Astrocyte of the spinal cord (primary cell): ENCODE results near the gene HAO2.
"Not testable (repeated sequence)": the region's sequence is repeated elsewhere in the genome, so short reads cannot be mapped to it uniquely, and the experiment has no call there.

Experiments
- DNase-seq: peaks from one replicate; pipeline ENCODE4 v3.0.0; 2011; ENCODE audit warnings: low read depth, low spot score
- H3K4me3 ChIP-seq: 2 replicates; pipeline ENCODE4 v1.5.1; 2011; ENCODE audit warnings: low read depth, mild to moderate bottlenecking, low read length, moderate library complexity
- in situ Hi-C: cut with HindIII; loops from 2 replicates; pipeline ENCODE4 v1.10.0; 2017; ENCODE audit warnings: low sequenced_read_pairs
- TF ChIP-seq, protein P1 (sequence below): IDR thresholded peaks from 2 replicates; pipeline ENCODE4 v1.5.1; 2012; ENCODE audit warnings: low read depth, mild to moderate bottlenecking, low read length, inconsistent platforms

Gene HAO2

DNA sequence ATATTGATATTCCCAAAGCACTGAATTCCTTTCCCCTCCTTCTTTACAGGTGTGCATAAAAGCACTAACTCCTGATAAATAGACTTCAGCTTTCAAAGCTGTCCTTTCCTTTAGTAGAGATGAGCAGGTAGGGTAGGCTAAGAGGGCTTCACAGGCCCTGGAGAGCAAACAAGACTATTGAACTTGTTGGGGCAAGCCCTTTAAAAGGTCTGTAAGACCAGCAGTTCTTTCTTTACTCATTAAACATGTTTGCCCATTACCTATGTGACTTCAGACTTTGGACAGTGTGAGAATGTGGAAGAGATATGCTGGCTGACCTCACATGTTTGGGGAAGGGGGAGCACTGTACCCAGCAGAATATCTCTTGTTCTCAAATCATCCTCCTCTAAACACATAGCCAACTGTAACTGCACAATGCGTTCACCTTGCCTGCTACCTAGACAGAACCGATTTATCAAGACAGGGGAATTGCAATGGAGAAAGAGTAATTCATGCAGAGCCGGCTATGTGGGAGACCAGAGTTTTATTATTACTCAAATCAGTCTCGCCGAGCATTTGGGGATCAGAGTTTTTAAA lies 27.1 kb upstream of the HAO2 start:
- DNase-seq = no peak
- in situ Hi-C loops = no loop called here
- TF ChIP-seq, protein P1, sequence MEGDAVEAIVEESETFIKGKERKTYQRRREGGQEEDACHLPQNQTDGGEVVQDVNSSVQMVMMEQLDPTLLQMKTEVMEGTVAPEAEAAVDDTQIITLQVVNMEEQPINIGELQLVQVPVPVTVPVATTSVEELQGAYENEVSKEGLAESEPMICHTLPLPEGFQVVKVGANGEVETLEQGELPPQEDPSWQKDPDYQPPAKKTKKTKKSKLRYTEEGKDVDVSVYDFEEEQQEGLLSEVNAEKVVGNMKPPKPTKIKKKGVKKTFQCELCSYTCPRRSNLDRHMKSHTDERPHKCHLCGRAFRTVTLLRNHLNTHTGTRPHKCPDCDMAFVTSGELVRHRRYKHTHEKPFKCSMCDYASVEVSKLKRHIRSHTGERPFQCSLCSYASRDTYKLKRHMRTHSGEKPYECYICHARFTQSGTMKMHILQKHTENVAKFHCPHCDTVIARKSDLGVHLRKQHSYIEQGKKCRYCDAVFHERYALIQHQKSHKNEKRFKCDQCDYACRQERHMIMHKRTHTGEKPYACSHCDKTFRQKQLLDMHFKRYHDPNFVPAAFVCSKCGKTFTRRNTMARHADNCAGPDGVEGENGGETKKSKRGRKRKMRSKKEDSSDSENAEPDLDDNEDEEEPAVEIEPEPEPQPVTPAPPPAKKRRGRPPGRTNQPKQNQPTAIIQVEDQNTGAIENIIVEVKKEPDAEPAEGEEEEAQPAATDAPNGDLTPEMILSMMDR = no peak
- no peak overlapping the region for H3K4me3 ChIP-seq

DNA sequence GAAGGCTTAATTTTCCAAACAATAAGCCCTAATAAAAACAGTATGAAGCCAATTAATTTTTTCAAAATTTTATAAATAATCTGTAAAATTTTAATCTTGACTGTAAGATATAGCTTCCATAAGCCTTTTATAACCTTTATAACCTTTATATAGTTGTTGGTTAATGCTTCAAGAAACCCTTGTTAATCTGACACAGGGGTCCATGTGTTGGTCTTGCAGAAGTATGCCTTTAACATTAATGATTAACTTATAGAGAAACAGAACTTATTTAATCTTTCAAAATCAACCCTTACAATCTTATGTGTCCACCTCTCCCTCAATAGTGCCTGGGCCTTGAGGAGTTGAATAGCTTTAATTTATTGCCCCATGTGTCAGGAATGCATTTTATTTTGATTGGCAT lies 23.2 kb upstream of the HAO2 start:
- TF ChIP-seq, protein P1 = no peak
- DNase-seq = no peak
- H3K4me3 ChIP-seq = no peak overlapping the region
- in situ Hi-C loops = no loop called here

DNA sequence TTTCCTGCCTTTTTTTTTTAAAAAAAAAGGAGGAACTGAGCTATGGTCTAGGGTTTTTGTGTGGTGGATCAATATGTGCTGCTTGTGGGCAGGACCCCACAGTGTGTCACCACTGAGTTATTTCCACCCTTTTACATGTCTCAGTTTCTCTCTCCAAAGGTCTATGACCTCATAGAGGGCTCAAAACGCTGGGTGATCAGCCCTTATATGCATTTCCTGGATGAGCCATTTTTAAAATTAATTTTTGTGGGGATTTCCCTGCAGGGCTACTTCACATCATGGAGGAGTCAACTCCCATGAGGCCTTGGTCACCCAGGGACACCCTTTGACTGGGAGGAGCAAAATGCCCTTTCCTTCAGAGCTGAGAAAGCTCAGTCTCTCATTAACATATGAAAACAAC lies 20.7 kb upstream of the HAO2 start:
- in situ Hi-C loops = no loop called here

DNA sequence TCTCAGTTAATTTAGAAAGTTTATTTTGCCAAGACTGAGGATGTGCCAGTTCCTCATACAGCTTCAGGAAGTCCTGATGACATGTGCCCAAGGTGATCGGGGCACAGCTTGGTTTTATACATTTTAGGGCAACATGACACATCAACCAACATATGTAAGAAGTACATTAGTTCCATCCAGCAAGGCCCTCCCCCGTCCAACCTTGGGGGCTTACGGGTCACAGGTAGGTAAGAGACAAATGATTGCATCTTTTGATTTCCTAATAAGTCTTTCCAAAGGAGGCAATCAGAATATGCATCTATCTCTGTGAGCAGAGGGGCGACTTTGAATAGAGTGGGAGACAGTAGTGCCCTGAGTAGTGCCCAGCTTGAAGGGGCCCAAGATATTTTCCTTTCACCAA lies 19.6 kb upstream of the HAO2 start:
- TF ChIP-seq, protein P1 = no peak
- in situ Hi-C loops = no loop called here
- no peak for DNase-seq
- no peak overlapping the region for H3K4me3 ChIP-seq

More for the DNA sequence above, 20.7 kb upstream of the HAO2 start:
- DNase-seq = no peak
- no peak overlapping the region for H3K4me3 ChIP-seq
- TF ChIP-seq, protein P1 = no peak

DNA sequence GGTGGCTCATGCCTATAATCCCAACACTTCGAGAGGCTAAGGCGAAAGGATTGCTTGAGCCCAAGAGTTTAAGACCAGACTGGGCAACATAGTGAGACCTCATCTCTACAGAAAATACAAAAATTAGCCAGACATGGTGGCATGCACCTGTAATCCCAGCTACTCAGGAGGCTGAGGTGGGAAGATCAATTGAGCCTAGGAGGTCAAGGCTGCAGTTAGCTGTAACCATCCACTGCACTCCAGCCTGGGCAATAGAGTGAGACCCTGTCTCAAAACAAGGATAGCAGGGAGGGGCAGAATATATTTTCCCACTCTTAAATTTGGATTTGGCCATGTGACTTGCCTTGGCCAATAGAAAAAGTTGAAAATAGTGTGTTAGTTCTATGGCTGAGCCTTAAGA lies 17.7 kb upstream of the HAO2 start:
- H3K4me3 ChIP-seq, in situ Hi-C loops, DNase-seq: not testable (repeated sequence)

DNA sequence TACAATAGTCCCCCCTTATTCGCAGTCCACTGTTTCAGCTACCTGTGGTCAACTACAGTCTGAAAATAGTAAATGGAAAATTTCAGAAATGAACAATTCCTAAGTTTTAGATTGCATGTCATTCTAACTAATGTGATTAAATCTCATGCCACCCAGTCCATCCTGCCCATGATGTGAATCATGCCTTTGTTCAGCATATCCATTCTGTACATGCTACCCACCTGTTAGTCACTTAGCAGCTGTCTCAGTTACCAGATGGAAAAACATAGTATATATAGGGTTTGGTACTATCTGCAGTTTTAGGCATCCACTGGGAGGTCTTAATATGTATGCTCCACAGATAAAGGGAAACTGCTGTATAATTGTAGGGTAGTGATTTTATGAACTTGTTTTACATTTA lies 16.6 kb upstream of the HAO2 start:
- TF ChIP-seq, protein P1 = no peak
- no peak for DNase-seq
- in situ Hi-C loops = no loop called here
- H3K4me3 ChIP-seq = no peak overlapping the region

DNA sequence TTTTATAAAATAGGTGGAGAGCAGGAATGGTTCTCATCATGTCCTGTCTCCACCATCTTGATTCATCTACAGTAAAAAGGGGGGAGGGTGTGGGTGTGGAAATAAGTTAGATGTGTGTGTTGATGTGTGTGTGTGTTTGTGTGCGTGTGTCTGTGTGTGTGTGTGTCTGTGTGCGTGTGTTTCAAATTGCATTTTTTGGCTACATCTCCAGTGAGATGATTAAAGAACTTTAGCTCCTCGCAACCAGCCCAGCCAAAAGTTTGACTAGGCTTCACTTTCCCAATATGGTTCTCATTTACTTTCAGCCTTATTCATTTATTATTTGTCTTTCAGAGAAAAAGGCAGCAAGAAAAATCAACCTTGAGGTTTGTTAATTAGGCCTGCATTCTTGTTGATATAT lies 14.7 kb upstream of the HAO2 start:
- no peak overlapping the region for H3K4me3 ChIP-seq
- TF ChIP-seq, protein P1 = no peak
- no peak for DNase-seq
- in situ Hi-C loops = no loop called here
